ENCODE measurements around the gene AQP12B. TPM values are rescaled to one million over a fixed set of nuclear protein-coding genes. Genes with fewer than 3 reads are reported as not detected.

The AQP12B gene
- total RNA-seq, 3 donors from 2014 or later (not counting 1 experiment from before 2014, with no cell fraction given): not detected

DNA sequence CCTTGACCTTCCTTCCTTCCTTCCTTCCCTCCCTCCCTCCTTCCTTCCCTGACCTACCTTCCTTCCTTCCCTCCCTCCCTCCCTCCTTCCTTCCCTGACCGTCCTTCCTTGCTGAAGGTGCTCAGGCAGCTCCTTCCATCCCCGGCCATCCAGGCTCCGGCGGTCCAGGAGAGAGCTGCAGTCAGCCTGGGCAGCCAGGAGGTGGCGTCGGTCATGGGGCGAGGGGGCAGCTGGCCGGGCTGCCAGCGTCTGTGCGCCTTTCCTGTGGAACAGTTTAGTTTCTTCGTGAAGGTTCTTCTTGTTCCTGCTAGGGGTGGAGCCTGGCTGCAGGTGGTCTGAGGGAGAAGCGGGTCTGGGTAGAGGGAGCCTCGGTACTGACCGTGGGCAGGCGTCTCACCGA lies 41.7 kb downstream of the AQP12B start:
- Mint-ChIP-seq H3K27me3 (ENCODE audit: low read depth in 2 of 2) (peaks cover 0 to 3% of the 10 kb centered on the region in 2 donors), H3K36me3 (no peaks in the 10 kb centered on the region), H3K4me1 (peaks cover 0 to 11% of the 10 kb centered on the region in 2 donors), H3K27ac (peak overlapping the region in 1 of 2 donors; percentile 20), H3K9me3 (no peaks in the 10 kb centered on the region), H3K4me3 (no peak overlapping the region)
- Histone ChIP-seq H3K27me3 (ENCODE audit: control insufficient read depth, insufficient read depth, low read length) (no peaks in the 10 kb centered on the region), H3K36me3 (ENCODE audit: control insufficient read depth, insufficient read depth, low read length) (no peaks in the 10 kb centered on the region), H3K4me1 (ENCODE audit: control insufficient read depth, insufficient read depth, low read length) (peaks cover 2% of the 10 kb centered on the region), H3K9me3 (ENCODE audit: control insufficient read depth, insufficient read depth, low read length) (no peaks in the 10 kb centered on the region), H3K4me3 (ENCODE audit: low read length) (no peak overlapping the region), H3K27ac (ENCODE audit: low read length) (no peak overlapping the region)
- DNase-seq (peak in 1 of 2 donors; percentile 23), ATAC-seq (peak in 2 of 3 donors; percentile 68 to 72)
- WGBS (ENCODE audit: insufficient coverage): 37% methylated on average over 16 of the region's 16 CpGs
- intact Hi-C loops (cut with micrococcal nuclease): no loop called here
- TF ChIP-seq, protein P1, sequence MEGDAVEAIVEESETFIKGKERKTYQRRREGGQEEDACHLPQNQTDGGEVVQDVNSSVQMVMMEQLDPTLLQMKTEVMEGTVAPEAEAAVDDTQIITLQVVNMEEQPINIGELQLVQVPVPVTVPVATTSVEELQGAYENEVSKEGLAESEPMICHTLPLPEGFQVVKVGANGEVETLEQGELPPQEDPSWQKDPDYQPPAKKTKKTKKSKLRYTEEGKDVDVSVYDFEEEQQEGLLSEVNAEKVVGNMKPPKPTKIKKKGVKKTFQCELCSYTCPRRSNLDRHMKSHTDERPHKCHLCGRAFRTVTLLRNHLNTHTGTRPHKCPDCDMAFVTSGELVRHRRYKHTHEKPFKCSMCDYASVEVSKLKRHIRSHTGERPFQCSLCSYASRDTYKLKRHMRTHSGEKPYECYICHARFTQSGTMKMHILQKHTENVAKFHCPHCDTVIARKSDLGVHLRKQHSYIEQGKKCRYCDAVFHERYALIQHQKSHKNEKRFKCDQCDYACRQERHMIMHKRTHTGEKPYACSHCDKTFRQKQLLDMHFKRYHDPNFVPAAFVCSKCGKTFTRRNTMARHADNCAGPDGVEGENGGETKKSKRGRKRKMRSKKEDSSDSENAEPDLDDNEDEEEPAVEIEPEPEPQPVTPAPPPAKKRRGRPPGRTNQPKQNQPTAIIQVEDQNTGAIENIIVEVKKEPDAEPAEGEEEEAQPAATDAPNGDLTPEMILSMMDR (IDR thresholded peaks at IDR 0.05): no peak

DNA sequence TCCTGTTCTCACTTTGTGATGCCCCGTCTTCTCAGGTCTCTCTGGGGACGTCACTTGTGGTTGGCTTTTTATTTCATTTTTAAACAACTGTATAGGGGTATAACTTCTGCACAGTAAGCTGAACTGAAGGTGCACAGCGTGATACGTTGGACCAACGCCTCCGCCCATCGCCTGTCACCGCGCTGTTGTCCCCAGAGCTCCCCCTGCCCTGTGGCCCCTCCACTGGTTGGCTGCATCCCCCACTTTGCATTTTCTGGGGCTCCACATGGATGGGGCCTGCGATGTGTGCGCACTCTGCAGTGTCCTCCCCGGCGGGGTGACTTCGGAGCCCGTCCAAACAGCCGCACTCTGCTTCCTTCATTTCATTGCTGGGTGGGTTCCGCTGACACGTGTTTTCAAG lies 43.1 kb downstream of the AQP12B start:
- TF ChIP-seq, protein P1 (IDR thresholded peaks at IDR 0.05): no peak
- H3K27ac Mint-ChIP-seq: no peak overlapping the region
- H3K4me1 Mint-ChIP-seq: peaks cover 0 to 10% of the 10 kb centered on the region in 2 donors
- ATAC-seq (no peak), DNase-seq (no peak)
- H3K27me3 ChIP-seq (ENCODE audit: control insufficient read depth, insufficient read depth, low read length): no peaks in the 10 kb centered on the region
- no peaks in the 10 kb centered on the region for H3K4me1 ChIP-seq (ENCODE audit: control insufficient read depth, insufficient read depth, low read length)
- H3K27ac ChIP-seq (ENCODE audit: low read length): no peak overlapping the region
- no peak overlapping the region for H3K4me3 ChIP-seq (ENCODE audit: low read length)
- H3K27me3 Mint-ChIP-seq (ENCODE audit: low read depth in 2 of 2): no peaks in the 10 kb centered on the region
- no peak overlapping the region for H3K4me3 Mint-ChIP-seq
- no peaks in the 10 kb centered on the region for H3K9me3 Mint-ChIP-seq
- no peaks in the 10 kb centered on the region for H3K36me3 Mint-ChIP-seq
- peaks cover 2% of the 10 kb centered on the region for H3K9me3 ChIP-seq (ENCODE audit: control insufficient read depth, insufficient read depth, low read length)
- 94% methylated on average over 16 of the region's 18 CpGs for WGBS (ENCODE audit: insufficient coverage)
- no peaks in the 10 kb centered on the region for H3K36me3 ChIP-seq (ENCODE audit: control insufficient read depth, insufficient read depth, low read length)
- intact Hi-C loops (cut with micrococcal nuclease): no loop called here

DNA sequence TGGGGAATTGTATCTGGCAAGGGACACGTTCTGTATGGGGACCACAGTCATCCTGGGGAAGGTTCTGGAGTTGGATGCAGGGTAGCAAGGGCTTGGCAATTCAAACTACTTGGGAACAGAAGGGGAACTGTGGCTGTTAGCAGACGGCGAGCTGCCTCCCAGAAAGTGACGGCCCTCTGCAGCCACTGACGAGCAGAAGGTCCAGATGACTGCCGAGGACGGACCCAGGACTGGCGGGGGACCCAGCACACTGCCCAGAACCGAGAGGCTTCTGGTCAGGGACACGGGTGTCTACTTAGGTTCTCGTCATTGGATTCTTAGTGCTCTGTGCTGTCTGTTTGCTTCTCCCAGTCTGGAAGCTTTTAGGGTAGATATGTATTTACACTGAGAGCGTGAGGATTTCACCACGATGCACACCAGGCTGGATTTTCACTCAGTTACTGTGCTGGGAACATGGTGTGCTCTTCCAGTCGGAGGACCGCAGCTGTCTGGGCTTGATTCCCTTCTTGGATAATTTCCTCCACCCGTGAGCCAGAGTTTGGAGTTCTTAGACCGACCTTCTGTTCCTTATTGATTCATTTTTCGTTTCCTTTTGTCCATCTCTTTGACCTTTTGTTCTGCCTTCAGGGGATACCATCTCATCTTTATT lies 44.0 kb downstream of the AQP12B start:
- DNase-seq: no peak
- H3K36me3 Mint-ChIP-seq: no peaks in the 10 kb centered on the region
- H3K4me3 Mint-ChIP-seq: no peak overlapping the region
- H3K27me3 Mint-ChIP-seq (ENCODE audit: low read depth in 2 of 2): no peaks in the 10 kb centered on the region
- Histone ChIP-seq H3K27me3 (ENCODE audit: control insufficient read depth, insufficient read depth, low read length) (no peaks in the 10 kb centered on the region), H3K27ac (ENCODE audit: low read length) (no peak overlapping the region), H3K4me3 (ENCODE audit: low read length) (no peak overlapping the region), H3K9me3 (ENCODE audit: control insufficient read depth, insufficient read depth, low read length) (peaks cover 7% of the 10 kb centered on the region), H3K36me3 (ENCODE audit: control insufficient read depth, insufficient read depth, low read length) (no peaks in the 10 kb centered on the region), H3K4me1 (ENCODE audit: control insufficient read depth, insufficient read depth, low read length) (no peaks in the 10 kb centered on the region)
- intact Hi-C loops (cut with micrococcal nuclease): no loop called here
- H3K27ac Mint-ChIP-seq: peak overlapping the region in 1 of 2 donors; percentile 27
- H3K4me1 Mint-ChIP-seq: peaks cover 0 to 10% of the 10 kb centered on the region in 2 donors
- ATAC-seq: no peak
- 85% methylated on average over 18 of the region's 18 CpGs for WGBS (ENCODE audit: insufficient coverage)
- TF ChIP-seq, protein P1 (IDR thresholded peaks at IDR 0.05): no peak
- H3K9me3 Mint-ChIP-seq: peaks cover 0 to under 1% of the 10 kb centered on the region in 2 donors

DNA sequence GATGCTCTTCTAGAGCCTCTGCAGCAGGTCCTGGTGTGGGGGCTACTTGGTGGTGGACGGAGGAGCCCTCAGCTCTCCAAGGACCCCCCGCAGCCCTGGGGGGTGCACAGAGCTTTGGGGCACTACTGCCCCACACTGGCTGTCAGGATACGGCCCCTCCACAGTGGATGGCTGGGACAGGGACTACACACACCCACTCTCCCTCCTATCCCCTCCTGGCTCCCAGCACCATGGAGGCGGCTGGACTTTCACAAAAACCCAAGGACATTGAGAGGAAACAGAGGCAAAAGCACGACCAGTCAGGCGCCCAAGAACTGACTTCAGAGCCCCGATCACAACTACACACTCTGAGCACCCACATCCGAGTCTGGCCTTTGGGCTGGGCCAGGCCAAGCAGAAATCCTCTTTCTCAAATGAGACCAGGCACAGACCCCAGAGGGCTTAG lies 44.8 kb downstream of the AQP12B start:
- TF ChIP-seq, protein P1 (IDR thresholded peaks at IDR 0.05): no peak
- ATAC-seq: no peak
- intact Hi-C loops (cut with micrococcal nuclease): no loop called here
- peaks cover 0 to 6% of the 10 kb centered on the region in 2 donors for H3K4me1 Mint-ChIP-seq
- H3K27ac Mint-ChIP-seq: peak overlapping the region in 1 of 2 donors; percentile 27
- no peaks in the 10 kb centered on the region for H3K27me3 Mint-ChIP-seq (ENCODE audit: low read depth in 2 of 2)
- no peak overlapping the region for H3K27ac ChIP-seq (ENCODE audit: low read length)
- 80% methylated on average over 8 of the region's 8 CpGs for WGBS (ENCODE audit: insufficient coverage)
- H3K9me3 Mint-ChIP-seq: peaks cover 2 to 3% of the 10 kb centered on the region in 2 donors
- DNase-seq: no peak
- no peak overlapping the region for H3K4me3 Mint-ChIP-seq
- no peaks in the 10 kb centered on the region for H3K36me3 Mint-ChIP-seq
- no peaks in the 10 kb centered on the region for H3K4me1 ChIP-seq (ENCODE audit: control insufficient read depth, insufficient read depth, low read length)
- H3K9me3 ChIP-seq (ENCODE audit: control insufficient read depth, insufficient read depth, low read length): peaks cover 8% of the 10 kb centered on the region
- no peaks in the 10 kb centered on the region for H3K27me3 ChIP-seq (ENCODE audit: control insufficient read depth, insufficient read depth, low read length)
- H3K4me3 ChIP-seq (ENCODE audit: low read length): no peak overlapping the region
- H3K36me3 ChIP-seq (ENCODE audit: control insufficient read depth, insufficient read depth, low read length): no peaks in the 10 kb centered on the region

All from natural killer cell (primary cell).